Globus pallidus (tissue), 1 donor: Measurements from ENCODE around the gene PMM2.
"Not testable (repeated sequence)": the region's sequence is repeated elsewhere in the genome, so short reads cannot be mapped to it uniquely, and the experiment has no call there.

ENCODE experiments used
- DNase-seq: peaks from one replicate; pipeline ENCODE4 v3.0.0-alpha.2; 2015; ENCODE audit warnings: low spot score

Gene PMM2

DNA sequence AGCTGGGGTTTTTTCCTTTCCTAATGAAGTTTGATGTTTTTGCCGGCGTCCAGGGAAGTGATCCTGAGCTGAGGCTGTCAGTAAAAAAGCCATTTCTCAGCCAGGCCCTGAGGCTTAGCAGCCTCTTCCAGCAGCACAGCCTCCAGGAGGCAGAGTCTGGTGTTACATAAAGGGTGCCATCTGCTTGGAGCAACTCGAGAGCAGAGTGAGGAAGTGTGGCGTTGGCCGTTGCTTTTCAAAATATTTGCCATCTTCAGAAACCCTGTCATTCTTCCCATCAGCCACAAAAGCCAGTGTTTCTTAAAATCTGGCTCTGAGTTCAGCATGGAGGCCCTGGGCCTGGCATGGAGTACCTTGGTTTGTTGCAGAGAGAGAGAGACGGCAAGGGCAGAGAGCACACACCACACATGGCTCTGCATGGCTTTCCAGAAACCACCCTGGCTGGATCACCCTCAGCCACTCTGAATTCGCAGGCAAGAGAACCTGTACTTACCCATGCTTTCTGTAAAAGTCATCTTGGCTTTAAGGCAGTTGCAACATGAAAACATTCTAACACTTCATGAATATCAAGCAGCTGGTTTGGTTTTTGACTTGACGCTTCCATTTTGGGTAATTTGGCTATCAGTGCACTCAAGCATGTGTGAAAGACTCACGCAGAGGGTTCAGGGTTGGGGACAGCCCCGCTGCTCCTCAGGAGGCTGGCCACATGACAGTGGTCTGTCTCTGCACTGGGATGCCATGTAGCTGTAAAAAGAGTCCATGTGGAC is 21.0 kb downstream of the PMM2 start:
- no peak for DNase-seq

GRCh38 chr16:8819411-8820034 is 21.9 kb downstream of the PMM2 start:
- DNase-seq, result no peak

DNA sequence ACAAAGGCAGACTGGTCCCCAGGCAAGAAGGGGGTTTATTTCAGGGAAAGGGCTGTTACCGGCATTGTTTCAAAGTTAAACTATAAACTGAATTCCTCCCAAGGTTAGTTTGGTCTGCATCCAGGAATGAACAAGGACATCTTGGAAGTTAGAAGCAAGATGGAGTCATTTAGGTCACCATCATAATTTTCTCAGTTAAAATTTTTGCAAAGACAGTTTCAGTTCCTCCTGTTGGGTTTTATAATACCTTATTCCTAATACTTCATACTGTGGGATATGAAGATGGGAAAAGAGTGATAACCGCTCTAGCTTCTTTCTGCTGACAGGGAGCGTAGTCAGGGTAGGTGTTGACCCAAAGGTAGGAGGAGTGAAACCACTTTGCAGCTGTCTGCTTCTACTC is 24.8 kb downstream of the PMM2 start:
- DNase-seq, result no peak

DNA sequence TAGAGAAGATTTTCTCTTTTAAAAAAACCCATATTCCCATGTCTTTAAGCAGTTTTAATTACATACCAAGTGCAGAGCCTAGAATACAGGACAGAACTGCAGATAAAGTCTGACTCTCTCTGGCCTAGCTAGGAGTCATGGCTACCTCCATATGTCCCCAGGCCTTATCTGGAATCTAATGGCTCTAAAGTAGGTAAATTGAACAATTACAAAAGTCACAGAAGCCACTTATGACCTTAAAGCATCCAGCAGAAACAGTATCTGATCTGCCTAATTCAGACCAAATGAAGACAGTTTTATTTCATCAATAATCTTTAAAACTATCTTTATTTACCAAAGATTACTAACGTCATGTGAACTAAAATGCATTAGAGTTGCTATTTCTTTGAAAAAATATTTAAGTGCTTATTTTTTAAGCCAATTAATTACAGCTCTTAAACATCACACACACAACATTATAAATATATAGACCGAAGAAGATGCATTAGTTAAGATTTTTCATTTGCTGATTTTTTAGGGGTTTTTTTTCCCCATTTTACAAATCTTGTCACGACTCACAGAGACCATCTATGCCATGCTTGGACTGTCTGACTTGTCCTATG is 28.7 kb downstream of the PMM2 start:
- DNase-seq, result no peak

GRCh38 chr16:8828541-8829165 is 31.0 kb downstream of the PMM2 start:
- no peak for DNase-seq

- DNase-seq, result no peak
These were observed 33.8 kb downstream of the PMM2 start for GRCh38 chr16:8831450-8831849.

GRCh38 chr16:8831871-8832716 is 34.5 kb downstream of the PMM2 start:
- DNase-seq, result no peak

- no peak for DNase-seq
These were observed 35.1 kb downstream of the PMM2 start for GRCh38 chr16:8832717-8833105.

- not testable (repeated sequence) for DNase-seq
These were observed 39.2 kb downstream of the PMM2 start for GRCh38 chr16:8836797-8837196.

GRCh38 chr16:8837594-8837993 is 40.0 kb downstream of the PMM2 start:
- DNase-seq, result not testable (repeated sequence)

DNA sequence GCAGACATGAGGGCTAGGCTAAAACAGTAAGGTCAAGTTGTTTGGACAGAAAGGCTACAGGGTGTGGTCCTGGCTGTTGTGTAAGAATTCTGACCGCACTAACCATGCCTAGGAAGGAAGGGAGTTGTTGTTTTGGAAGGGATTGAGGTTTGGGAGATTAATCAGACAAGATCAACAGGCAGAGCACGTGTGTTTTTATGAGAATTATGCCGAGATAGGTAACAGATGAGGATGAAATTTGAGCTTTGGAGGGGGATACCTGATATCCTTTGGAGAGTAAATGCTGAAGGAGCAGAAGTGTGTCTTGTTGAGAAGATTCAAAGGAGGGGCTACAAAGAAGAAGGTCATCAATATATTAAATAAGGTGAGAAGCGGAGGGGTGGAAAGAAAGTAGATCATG is 44.4 kb downstream of the PMM2 start:
- not testable (repeated sequence) for DNase-seq

DNA sequence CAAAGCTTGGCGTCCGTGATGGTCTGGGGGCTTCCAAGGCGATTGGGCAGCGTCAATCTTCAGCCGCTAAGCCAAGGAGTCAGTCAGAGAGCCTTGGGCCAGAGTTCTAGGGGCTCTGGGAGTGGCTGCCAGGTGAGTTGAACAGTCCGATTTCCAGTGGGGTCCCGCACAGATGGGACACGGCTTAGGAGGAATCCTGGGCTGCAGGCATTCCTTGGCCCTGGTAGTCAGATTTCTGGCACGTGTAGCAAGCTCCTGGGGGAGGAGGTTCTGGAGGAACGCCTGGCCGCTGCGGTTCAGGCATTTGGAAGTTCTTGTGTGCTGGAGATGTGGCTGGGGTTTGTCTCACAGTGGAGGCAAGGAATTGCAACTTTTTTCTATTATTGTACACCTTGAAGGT is 45.7 kb downstream of the PMM2 start:
- not testable (repeated sequence) for DNase-seq

DNA sequence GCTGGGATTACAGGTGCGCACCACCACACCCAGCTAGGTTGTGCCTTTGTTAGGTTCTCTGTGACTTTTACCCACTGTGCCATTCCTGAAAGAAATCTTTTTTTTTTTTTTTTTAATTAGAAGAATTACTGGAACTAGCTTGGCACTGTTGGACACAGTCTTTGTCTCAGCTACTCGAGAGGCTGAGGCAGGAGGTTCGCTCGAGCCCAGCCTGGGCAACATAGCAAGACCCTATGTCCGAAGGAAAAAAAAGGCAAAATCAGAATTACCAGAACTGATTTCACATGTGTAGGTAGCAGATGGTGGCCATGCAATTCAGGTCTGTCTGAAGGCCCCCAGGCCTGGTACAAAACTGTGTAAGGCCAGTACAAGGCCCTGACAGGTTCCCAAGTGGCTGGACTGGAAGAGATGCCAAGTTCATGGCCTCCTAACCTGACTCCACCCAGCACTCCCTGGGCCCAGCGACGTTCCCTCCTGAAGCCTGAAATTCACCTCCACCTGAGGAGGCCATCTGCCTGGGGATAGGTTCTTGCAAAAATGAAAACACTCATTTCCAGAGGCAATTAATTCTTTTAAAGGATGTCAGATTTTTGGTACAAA is 48.2 kb downstream of the PMM2 start:
- no peak for DNase-seq

DNA sequence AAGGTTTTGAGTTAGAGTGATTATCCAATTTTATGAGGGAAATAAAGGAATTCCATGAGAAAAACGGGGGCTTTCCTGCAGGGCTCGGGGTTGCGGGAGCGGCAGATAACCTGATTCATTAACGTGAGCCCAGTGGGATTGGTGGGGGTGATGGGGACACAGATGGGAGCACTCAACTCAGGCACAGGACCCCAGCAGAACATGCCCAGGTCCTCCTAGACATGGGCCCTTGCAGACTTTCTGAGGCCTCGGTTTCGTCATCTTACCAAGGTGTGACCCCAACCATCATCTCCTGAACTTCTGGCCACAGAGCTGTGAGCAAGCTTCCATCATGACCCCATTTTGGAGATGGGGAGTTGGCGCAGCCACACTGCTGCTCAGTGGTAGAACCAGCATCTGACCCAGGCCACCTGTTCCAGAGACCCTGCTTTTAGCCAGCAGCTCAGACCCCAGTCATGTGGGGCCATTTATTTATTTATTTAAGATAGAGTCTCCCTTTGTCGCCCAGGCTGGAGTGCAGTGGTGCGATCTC is 48.8 kb downstream of the PMM2 start:
- DNase-seq, result no peak

DNA sequence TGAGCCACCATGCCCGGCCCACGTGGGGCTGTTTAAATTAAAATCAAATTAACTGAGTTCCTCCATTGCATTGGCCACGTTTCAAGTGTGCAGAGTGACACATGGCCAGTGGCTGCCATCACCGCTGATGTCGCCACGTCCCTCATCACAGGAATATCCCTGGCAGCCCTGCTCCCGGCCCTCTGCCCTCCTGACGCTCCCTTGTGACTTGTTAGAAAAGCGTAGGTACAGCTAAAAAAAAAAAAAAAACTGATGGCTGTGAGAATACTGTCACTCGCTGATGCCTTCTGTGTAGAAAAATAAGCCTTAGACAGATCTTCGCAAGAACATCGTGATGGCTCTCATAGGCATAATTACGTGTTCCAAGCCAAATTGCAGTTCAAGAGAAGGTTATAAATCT is 49.5 kb downstream of the PMM2 start:
- no peak for DNase-seq

GRCh38 chr16:8847623-8848022 is 50.0 kb downstream of the PMM2 start:
- DNase-seq, result no peak

GRCh38 chr16:8848231-8848938 is 50.7 kb downstream of the PMM2 start:
- no peak for DNase-seq

DNA sequence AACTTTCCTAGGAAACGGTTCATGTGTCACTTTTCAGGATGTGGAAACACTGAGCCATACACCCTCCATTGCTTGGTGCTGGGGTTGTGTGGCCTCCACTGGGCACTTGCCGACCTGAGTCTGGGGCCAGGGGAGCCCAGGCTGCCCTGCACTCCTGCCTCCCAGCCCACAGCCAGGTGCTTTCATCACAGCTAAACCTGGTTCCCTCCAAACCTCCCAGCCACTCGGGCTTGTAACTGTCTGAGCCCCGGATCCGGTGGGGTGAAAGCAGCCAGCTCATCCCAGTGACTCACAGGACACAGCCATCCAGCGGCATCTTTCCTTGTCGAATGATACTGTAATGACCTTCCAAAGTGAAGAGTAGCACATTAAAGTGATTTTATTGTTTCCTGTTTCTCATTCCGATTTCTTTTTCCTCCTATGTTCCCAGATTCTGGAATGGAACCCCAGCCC is 51.3 kb downstream of the PMM2 start:
- no peak for DNase-seq

- no peak for DNase-seq
These were observed 51.9 kb downstream of the PMM2 start for GRCh38 chr16:8849411-8850011.

GRCh38 chr16:8850279-8850885 is 52.7 kb downstream of the PMM2 start:
- DNase-seq, result no peak
